Adrenal gland (tissue), 5 donors: Measurements from ENCODE around the gene SP3.

Experiments used
- POLR2A ChIP-seq, 2 donors: fragments of 450-650 bp; IDR thresholded peaks; one replicate each; pipeline ENCODE4 v1.6.1; 2017; ENCODE audit warnings: antibody characterized with exemption in 2 of 2, mild to moderate bottlenecking in 2 of 2, moderate library complexity in 1 of 2
- TF ChIP-seq, protein P1 (sequence below), 6 experiments: fragments of 450-650 bp in 4 of 6; fragments of 200-600 bp in 2 of 6; sonication (generic) in 1 of 6; IDR thresholded peaks; 1 replicate in 5 of 6; 2 replicates in 1 of 6; pipeline versions ENCODE4 v1.5.1 to v1.8.0; 2016 to 2021; ENCODE audit warnings: antibody characterized with exemption in 6 of 6, mild to moderate bottlenecking in 2 of 6, moderate library complexity in 1 of 6
- donor health status: DM: no; HTN: no; CAD: no.

DNA sequence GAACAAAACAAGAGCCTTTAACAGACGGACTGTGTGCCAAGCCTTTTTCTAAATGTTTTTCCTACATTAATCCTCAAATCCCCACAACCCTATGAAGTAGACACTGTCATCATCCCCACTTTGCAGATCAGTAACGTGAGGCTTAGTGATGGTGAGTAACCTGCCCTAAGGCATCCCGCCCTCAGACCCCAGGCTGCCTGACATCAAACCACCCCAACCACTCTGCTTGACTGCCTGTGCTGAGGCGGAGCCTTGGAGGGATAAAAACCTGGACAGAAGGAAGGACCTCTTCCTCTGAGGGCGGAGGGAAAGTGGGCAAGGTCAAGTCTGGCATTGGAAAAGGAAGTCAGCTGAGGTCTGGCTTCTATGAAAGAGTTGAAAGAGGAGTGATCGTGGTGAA is 104.6 kb downstream of the SP3 start:
- TF ChIP-seq, protein P1, sequence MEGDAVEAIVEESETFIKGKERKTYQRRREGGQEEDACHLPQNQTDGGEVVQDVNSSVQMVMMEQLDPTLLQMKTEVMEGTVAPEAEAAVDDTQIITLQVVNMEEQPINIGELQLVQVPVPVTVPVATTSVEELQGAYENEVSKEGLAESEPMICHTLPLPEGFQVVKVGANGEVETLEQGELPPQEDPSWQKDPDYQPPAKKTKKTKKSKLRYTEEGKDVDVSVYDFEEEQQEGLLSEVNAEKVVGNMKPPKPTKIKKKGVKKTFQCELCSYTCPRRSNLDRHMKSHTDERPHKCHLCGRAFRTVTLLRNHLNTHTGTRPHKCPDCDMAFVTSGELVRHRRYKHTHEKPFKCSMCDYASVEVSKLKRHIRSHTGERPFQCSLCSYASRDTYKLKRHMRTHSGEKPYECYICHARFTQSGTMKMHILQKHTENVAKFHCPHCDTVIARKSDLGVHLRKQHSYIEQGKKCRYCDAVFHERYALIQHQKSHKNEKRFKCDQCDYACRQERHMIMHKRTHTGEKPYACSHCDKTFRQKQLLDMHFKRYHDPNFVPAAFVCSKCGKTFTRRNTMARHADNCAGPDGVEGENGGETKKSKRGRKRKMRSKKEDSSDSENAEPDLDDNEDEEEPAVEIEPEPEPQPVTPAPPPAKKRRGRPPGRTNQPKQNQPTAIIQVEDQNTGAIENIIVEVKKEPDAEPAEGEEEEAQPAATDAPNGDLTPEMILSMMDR (IDR thresholded peaks at IDR 0.05) = no peak
- no peak for TF ChIP-seq POLR2A (IDR thresholded peaks at IDR 0.05)
